Limb (tissue), 2 donors: ENCODE data around the gene PDLIM4.
A peak's percentile ranks its signal among the peaks of the same experiment; 100 is the strongest.

Experiments
- DNase-seq, 2 donors: peaks; one replicate each; pipeline ENCODE4 v3.0.0-alpha.2; 2016; ENCODE audit errors: extremely low spot score in 2 of 2

PDLIM4 gene

DNA sequence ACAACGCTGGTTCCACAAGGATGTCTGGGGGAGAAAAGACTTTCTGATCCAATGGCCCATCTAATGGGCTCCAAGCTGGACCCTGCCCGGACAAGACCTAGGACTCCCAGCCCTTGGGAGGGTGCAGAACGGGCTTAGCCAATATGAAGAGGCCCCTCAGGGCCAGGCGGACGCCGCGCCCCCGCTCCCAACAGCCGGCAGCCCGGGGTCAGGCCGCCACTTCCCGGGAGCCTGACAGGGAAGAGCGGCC lies 30.3 kb upstream of the PDLIM4 start:
- no peak for DNase-seq

- DNase-seq, result peak; percentile 73 to 87
These were observed 29.8 kb upstream of the PDLIM4 start, which contains the start of gene P4HA2 for GRCh38 chr5:132227485-132228240. TSS of gene P4HA2 (minus strand) at chr5:132227853. CDS start at chr5:132218626, 9,227 bp downstream.

DNA sequence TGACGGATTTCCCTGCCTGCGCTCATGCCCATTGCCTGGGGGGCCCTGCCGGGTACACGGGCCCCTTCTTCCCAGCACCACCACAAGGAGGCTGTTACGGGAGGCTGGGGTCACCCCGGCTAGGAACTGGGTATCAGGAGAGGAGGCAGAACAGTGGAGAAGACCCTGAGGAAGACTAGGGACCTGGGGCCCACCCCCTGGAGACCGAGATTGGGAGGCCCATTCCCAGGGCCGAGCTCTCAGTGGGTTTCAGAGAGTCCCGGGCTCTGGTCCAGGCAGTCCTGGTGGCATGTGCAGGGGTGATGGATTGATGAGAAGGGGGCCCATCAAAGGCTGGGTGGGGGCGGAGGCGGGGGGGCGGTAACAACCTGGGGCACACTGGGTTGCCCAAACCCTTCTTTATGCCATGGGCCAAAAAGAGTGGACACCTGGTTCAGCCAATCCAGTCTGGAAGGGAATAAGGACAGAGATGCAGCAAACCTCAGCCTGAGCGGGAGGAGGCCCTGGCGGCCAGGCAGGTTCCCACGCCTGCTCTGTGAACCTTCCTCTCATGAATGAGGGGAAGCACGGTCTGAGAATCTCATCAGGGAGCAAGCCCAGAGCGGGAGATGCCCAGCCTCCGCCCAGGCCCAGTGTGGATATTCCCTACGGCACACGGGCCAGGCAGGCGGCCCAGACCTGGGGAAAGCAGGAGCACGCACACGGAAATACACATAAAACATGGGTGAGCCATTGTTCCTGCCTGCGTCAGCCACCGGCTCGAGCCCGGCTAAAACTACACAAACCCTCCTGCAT lies 29.1 kb upstream of the PDLIM4 start:
- peak in 1 of 2 donors; percentile 42 for DNase-seq

DNA sequence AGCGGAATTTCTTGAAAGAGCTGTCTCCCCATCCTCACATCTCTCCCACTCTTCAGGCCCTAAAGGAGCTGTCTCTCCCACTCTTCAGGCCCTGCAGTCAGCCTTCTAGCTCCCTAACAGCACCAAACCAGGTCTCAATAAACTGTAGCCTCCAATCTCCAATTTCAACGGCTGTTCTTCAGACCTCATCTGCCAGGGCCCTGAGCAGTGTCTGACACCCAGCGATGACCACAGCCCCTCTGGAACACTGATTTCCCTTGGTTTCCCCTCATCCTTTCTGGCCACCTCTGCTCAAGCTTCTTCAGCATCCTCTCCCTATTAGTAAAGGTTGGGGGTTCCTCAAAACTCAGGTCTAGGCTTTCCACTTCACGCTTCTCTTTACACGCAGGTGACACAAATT lies 28.3 kb upstream of the PDLIM4 start:
- no peak for DNase-seq

DNA sequence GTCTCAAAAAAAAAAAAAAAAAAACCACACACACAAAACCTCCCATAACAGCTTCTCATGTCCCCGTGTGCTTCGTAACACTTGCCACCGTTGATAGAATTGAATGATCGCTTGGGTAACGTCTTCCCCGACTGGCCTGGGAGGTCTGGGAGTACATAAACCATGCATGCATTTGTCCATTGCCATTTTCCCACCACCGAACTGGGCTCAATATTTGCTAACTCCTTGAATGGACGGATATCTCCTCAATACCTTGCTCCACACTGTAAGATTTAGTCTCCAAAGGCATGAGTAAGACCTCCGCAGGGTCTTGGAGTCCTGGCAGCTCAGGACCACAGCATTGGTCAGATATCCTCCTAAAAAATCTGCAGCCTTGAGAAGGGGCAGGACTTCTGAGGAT lies 26.6 kb upstream of the PDLIM4 start:
- no peak for DNase-seq

DNA sequence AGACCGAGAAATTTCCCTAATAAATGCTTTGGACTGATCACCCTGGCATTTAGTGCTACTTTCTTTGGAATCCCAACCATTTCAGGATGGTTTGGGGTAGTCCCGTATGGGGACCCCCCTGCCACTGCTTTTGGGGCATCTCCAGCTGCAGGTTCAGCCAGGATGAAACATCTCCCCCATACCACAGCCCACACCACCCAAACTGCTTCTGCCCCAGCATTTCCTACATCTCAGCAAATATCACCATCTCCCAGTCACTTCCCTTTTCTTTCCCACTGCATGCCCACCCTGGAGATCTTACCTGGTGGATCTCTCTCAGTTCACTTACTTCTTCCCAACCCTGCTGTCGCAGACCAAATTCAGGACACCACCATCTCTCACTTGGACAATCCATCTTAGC lies 25.0 kb upstream of the PDLIM4 start:
- DNase-seq, result no peak

- DNase-seq, result no peak
These were observed 24.4 kb upstream of the PDLIM4 start for GRCh38 chr5:132233081-132233480.

DNA sequence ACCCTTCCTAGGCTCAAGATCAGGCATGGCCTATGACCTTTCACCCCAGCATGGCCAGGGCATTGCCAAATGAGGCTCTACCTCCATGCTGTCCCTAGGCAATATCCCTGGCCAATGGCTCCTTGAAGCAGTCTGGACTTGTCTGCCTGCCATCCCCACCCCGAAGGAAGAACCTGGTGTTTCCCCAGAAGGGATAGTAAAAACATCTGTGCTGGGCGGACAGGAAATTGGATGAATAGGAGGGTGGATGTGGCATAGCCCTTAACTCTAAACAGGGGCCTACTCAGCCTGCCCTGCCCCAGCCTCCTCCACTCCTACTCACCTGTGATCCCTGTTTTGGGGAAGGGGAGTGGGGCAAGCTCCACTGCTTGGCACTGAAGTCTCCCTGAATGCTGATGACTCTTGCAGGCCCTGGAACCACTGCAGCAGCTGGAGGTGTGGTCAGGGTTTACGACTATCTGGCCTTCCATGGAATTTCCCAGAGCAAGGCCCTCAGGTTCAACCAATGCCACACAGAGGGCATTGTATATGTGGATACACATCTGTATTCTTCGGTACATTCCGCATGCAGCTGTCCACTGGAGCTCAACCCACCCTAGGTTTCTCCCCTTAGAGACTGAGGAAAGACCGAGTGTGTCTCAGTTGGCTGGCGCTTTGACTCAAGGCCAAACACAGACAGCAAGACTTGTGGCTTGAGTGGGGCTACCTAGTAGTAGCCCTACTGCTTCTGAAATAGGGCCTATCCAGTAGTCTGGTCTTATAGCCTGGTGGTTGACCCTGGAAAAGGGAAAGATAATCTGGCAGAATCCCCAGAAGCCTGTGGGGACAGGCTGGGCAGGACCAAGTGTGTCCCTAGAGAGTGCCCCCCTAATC lies 23.4 kb upstream of the PDLIM4 start:
- DNase-seq, result no peak

GRCh38 chr5:132234684-132235062 lies 22.8 kb upstream of the PDLIM4 start:
- no peak for DNase-seq

- DNase-seq, result peak in 1 of 2 donors; percentile 9
These were observed 22.2 kb upstream of the PDLIM4 start for GRCh38 chr5:132235340-132235739.

GRCh38 chr5:132237141-132237540 lies 20.4 kb upstream of the PDLIM4 start:
- DNase-seq, result peak in 1 of 2 donors; percentile 17

GRCh38 chr5:132237670-132238069 lies 19.8 kb upstream of the PDLIM4 start:
- DNase-seq, result no peak

DNA sequence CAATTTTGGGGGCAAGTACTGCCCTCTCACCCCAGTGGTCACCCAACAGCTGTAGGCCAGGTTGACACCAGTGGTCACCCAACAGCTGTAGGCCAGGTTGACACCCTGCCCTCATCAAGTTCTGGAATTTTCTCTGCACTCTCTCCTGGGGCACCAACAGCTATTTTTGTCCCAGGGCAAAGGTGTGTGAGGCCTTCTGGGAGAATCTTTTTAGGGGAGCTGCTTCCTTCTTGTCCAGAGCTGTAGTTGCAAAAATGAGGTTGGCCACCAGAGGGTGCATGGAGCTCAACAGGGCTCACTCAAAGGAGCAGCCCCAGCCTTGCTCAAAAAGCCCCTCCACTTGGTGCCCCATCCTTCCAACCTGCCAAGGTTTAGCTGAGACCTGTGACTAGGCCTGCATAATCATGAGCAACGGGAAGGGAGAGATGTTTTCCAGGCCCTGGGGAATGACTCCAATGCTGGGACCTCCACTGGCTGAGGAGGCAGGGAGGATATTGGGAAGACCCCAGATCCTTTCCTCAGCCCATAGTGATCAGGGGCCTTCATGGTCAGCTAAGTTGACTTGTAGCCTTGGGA lies 19.2 kb upstream of the PDLIM4 start:
- peak in 1 of 2 donors; percentile 83 for DNase-seq

DNA sequence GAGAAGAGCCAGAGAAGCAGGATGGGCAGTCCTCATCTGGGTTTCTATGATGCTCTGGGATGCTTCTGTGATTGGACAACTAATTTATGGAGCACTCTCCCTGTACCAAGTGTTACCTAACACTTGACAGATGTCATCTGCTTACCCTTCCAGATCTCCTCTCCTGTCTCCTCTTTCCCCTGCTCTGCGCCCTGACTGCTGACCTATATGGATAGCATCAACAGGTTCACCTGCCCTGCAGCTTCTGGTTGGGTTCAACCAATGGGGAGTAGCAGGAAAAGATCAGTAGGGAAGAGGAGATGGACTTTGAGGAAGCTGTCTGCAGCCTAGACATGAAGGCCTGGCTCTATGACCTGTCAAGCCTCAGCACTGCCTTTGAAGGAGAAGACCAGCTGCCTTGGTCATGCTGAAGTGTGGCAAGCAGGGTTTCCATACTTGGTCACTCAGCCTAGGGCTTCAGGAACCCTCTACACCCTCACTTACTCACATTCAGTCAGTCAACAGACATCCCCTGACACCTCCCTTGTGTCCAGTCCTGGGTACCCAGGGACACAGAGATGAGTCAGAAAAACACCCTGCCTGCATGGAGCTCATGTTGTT lies 18.5 kb upstream of the PDLIM4 start:
- no peak for DNase-seq

- no peak for DNase-seq
These were observed 17.7 kb upstream of the PDLIM4 start for GRCh38 chr5:132239776-132240175.

DNA sequence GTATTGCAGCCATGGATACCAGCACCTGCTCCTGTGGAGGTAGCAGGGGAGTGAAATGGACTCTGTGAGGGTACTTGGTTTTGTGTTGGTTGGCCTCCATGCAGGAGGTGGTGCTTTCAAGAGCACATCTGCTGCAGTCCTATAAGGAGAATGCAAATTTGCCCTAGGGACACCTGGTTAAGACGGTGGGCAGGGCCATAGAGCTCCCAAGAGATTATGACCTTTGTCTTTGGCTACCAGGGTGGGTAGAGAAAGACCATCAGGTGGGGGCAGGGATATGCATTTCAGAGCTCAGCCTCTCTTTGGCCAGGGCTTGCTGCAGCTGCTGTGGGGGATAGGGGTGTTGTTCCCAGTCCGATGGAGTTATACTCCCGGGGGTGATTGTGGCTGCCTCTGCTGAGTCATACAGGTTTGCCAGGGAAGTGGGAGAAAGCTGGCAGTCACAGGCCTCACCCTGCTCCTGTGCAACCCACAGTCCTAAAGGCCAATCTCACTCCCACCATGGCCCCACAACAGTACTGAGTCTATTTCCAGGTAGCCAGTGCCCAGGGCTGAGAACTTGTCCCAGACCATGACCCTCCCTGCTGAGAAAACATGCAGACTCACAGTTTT lies 14.0 kb upstream of the PDLIM4 start:
- peak in 1 of 2 donors; percentile 3 for DNase-seq

- DNase-seq, result no peak
These were observed 11.9 kb upstream of the PDLIM4 start for GRCh38 chr5:132245593-132245992.

GRCh38 chr5:132246806-132247205 lies 10.7 kb upstream of the PDLIM4 start:
- DNase-seq, result no peak

GRCh38 chr5:132250547-132250946 lies 6.9 kb upstream of the PDLIM4 start:
- no peak for DNase-seq

GRCh38 chr5:132251220-132251725 lies 6.2 kb upstream of the PDLIM4 start:
- DNase-seq, result no peak

DNA sequence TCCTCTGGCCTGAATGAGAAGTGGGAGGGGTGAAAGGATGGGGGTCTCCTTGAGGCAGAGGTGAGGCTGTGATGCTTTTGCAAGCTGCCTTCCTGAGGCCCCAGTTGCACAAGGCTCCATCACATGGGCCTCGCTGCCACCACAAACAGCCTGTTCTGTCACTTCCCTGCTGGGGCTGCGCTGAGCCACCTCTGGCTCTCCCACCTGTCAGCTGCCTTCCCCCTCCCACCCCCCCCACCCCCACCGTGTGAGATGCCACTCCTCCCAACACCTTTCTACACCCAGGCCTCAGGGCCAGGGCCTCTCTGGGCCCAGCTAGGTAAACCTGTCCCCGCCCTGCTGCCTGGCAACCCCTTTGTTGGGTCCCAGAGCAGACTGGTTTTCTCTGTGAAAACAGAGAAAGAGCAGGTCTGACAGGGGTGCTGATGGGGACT lies 4.5 kb upstream of the PDLIM4 start:
- DNase-seq, result no peak
